NCI-H2107 (cell line): ENCODE results near the gene QTRT2.

Source experiments
- DNase-seq: peaks from one replicate; lab custom pipeline; 2025; lab: John Stamatoyannopoulos, UW

QTRT2 gene

GRCh38 chr3:114078126-114078525 is 21.6 kb downstream of the QTRT2 start:
- DNase-seq, result no peak

GRCh38 chr3:114079761-114080160 is 23.2 kb downstream of the QTRT2 start:
- DNase-seq, result no peak

GRCh38 chr3:114080201-114080600 is 23.7 kb downstream of the QTRT2 start:
- no peak for DNase-seq

- no peak for DNase-seq
Observed at GRCh38 chr3:114081037-114081436, 24.5 kb downstream of the QTRT2 start.

- no peak for DNase-seq
Observed at GRCh38 chr3:114083112-114083511, 26.6 kb downstream of the QTRT2 start.

DNA sequence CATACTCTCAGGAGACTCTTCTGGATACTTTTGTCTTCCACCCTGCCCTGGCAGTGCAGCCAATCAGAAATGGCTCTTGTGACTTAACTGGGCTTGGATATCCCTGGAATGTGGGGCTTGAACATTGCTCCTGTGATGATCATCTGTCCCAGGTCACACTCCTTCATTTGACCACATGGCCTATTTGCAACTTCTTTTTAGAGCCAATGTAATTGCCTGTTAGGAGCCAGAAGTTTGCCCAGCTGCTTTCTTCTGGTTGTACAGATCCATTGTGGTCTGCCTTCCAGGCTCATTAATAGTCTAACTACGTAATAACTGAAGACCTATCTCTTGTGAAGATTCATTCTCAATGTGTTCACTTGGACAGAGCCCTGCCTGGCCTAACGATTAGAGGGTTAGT is 29.8 kb downstream of the QTRT2 start:
- DNase-seq, result no peak

DNA sequence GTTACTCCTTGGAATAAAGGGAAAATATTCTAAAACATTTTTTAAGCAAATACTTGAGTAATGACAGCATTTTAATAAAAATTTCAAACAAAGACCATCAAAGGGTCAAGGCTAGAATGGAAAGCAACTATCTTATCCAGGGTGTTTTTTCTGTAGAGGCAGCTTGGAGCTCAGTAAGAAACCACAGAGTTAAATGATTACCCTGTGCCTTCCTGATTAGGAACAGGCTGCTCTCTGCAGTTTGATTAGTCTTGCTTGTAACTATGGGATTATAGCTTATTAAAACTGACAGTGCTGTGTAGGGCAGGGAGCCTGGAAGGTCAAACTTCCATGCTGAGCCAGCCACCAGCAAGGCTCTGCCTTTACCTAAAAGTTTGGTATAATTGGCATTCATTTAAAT is 33.1 kb downstream of the QTRT2 start:
- DNase-seq, result no peak

GRCh38 chr3:114092151-114093015 is 35.8 kb downstream of the QTRT2 start:
- no peak for DNase-seq

DNA sequence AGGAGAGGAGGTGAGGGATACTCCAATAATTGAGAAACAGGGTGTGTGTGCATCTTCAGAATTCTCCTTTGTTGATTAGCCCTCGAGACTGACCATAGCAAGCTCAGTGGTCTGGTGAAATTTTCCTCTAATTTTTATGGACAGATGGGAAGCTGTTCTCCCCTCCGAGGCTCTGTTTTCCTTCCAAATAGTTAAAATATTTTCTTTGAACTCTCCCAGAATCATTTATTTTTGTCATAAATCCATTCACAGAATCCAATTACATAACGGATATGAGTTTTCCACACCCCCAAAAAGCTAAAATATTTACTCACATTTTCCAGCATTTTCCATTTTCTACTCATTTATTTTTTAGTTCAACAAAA is 36.5 kb downstream of the QTRT2 start:
- no peak for DNase-seq

DNA sequence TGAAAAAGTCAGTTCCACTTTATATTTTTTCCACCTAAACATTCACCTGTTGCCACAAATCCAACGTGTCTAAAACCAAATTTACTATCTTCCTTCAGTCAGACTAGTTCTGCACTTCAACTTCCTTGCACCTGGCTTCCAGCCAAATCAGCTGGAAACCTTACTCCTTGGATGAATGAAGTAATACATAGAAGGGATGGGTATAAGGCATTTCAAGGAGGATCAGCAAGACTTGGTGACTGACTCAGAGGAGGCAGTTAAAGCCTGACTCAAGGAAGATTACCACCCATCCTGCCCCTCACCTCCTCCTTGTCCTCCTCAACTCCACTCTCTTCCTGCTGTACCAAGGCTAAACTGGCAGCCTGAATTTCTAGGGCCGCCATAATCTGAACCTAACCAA is 37.1 kb downstream of the QTRT2 start:
- DNase-seq, result no peak

GRCh38 chr3:114095796-114096195 is 39.3 kb downstream of the QTRT2 start:
- no peak for DNase-seq

DNA sequence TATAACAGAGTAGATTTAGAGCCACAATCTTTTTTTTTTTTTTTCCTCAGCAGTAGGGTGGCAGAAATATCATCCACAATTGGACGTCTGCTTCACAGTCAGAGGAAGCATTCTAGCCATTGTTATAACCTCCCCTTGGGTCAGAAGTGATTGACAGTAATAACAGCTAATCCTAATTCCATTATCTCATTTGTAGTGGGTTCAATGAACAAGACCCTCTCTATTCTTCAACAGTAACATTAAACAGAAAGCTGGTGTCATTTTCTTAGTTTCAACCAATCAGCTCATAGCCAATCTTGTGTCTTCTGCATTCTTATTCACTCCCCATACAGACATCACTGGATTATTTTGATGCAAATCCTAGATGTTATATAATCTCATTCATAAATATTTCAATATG is 44.6 kb downstream of the QTRT2 start:
- no peak for DNase-seq

DNA sequence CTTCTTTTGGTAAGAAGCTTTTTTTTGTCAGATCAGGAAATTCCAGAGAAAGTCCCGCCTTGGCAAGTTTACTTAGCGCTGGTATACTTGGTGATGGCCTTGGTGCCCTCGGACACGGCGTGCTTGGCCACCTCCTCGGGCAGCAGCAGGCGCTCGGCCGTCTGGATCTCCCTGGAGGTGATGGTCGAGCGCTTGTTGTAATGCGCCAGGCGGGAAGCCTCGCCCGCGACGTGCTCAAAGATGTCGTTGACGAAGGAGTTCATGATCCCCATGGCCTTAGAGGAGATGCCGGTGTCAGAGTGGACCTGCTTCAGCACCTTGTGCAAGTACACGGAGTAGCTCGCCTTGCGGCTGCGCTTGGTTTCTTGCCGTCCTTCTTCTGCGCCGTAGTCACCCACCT is 46.6 kb downstream of the QTRT2 start:
- no peak for DNase-seq

DNA sequence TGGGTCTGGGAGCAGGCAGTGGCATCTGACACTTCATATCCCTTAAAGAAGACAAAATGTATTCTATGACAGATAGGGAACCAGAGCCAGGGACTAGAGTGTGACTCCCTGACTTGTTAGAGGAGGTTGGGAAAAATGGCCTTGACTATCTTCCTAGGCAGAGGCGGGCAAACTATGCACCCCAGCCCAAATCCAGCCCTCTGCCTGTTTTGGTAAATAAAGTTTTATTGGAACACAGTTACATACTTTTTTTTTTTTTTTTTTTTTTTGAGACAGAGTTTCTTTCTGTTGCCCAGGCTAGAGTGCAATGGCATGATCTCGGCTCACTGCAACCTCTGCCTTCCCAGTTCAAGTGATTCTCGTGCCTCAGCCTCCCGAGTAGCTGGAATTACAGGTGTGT is 47.3 kb downstream of the QTRT2 start:
- DNase-seq, result no peak

- no peak for DNase-seq
Observed at GRCh38 chr3:114104414-114104813, 47.9 kb downstream of the QTRT2 start.

DNA sequence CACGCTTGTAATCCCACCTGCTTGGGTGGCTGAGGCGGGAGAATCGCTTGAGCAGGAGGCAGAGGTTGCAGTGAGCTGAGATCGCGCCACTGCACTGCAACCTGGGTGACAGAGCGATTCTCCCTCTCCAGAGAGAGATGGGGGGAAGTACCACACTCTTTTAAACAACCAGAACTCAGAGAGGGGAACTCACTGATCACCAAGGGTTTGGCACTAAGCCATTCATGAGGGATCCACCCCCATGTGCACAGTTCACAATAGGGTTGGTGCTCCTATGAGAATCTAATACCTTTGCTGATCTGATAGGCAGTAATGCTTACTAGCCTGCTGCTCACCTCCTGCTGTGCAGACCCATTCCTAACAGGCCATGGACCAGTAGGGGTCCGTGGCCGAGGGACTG is 51.6 kb downstream of the QTRT2 start:
- DNase-seq, result no peak

- no peak for DNase-seq
Observed at GRCh38 chr3:114110439-114110838, 53.9 kb downstream of the QTRT2 start.

- DNase-seq, result no peak
Observed at GRCh38 chr3:114111060-114111770, 54.7 kb downstream of the QTRT2 start.

- DNase-seq, result no peak
Observed at GRCh38 chr3:114112696-114113095, 56.2 kb downstream of the QTRT2 start.

DNA sequence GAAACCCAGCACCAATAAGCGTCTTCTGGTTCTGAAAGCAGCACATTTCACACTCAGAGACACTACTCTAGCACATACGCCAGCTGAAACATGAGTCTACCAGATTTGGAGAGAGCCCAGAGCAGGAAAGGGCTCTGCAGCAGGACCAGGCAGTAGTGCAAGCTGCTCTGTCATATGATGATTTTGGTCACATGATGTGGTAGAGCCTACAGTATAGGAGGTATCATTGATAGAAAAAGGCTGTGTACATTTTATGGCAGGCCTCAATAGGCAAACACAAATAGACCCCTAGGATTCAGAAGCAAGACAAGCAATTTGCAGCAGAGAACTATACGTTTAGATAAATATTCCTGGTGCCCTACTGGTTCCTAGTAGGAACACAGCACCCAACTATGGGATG is 58.2 kb downstream of the QTRT2 start:
- DNase-seq, result no peak

DNA sequence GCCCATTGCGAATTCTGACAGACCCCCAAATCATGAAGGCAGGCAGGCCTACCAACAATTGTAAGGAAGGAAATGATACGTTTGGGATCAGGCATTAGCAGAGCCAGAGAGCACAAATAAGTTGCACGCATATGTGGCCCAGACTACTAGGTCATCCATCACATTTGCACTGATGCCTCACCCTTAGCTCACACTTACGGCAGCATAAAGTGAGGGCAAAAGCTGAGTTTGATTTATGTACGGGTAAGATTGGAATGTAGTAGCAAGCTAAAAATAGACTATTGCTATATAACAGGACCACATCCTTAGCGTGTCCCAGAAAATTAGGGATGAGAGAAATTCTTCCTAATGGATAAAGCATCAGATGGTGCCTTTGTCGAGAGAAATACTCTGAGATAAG is 58.6 kb downstream of the QTRT2 start:
- no peak for DNase-seq

- DNase-seq, result no peak
Observed at GRCh38 chr3:114119776-114120175, 63.2 kb downstream of the QTRT2 start.

GRCh38 chr3:114120211-114120610 is 63.7 kb downstream of the QTRT2 start:
- no peak for DNase-seq
